PC-9 (cell line): Measurements from ENCODE around the gene TCTA.

Source experiments
- CTCF ChIP-seq: fragments of 200-600 bp; sonication (generic); conservative IDR thresholded peaks from 2 replicates; pipeline ENCODE4 v1.6.1; 2017; ENCODE audit warnings: mixed run types, antibody characterized with exemption, mild to moderate bottlenecking, moderate library complexity
- EZH2 ChIP-seq: fragments of 200-600 bp; sonication (generic); IDR thresholded peaks from 2 replicates; pipeline ENCODE4 v1.8.0; 2017; ENCODE audit warnings: antibody characterized with exemption, low read depth

DNA sequence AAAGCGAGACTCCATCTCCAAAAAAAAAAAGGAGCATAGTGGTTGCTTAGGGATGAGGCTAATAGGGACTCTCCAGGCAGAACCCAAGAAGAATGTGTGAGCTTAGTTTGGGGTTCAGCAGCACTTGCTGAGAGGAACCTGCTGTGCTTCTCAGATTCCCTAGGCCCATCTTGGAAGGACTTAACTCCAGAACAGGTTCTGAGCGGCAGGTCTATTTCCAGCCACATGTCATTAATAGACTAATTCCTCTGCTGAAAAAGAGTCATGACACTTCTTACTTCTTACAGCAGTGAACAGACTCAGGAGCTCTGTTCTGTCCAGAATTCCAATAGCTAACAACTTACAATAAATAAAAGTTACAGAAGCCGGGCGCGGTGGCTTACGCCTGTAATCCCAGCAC, 22.9 kb upstream of the TCTA start:
- TF ChIP-seq EZH2, result no peak
- no peak for TF ChIP-seq CTCF
